SJCRH30 (cell line): Measurements from ENCODE around the gene DIS3L2. TPM values are rescaled to one million over a fixed set of nuclear protein-coding genes. Genes with fewer than 3 reads are reported as not detected.

Experiments used
- DNase-seq, 2 experiments: peaks; one replicate each; pipeline ENCODE4 v3.0.0-alpha.2; 2015 to 2020
- H3K27ac ChIP-seq: fragments of 250-450 bp; sonication (Bioruptor Pico); 2 replicates; pipeline ENCODE4 v1.5.1; 2020; ENCODE audit warnings: mild to moderate bottlenecking, moderate library complexity
- H3K27me3 ChIP-seq: fragments of 250-450 bp; sonication (Bioruptor Pico); 2 replicates; pipeline ENCODE4 v1.5.1; 2020; ENCODE audit warnings: mild to moderate bottlenecking, moderate library complexity
- H3K36me3 ChIP-seq: fragments of 250-450 bp; sonication (Bioruptor Pico); 2 replicates; pipeline ENCODE4 v1.5.1; 2020; ENCODE audit warnings: mild to moderate bottlenecking, moderate library complexity
- H3K4me1 ChIP-seq: fragments of 250-450 bp; sonication (Bioruptor Pico); 2 replicates; pipeline ENCODE4 v1.5.1; 2020; ENCODE audit warnings: mild to moderate bottlenecking, moderate library complexity
- H3K4me3 ChIP-seq: fragments of 250-450 bp; sonication (Bioruptor Pico); 2 replicates; pipeline ENCODE4 v1.5.1; 2020; ENCODE audit warnings: mild to moderate bottlenecking, moderate library complexity
- H3K9me3 ChIP-seq: fragments of 250-450 bp; sonication (Bioruptor Pico); replicated peaks from 2 replicates; pipeline ENCODE4 v1.5.1; 2020; ENCODE audit warnings: mild to moderate bottlenecking, moderate library complexity
- total RNA-seq: library from RNA; depleted of rRNA; stranded (reverse); fragments of >200 nt; shearing (Covaris generic); gene quantifications from 2 replicates; pipeline ENCODE4 v1.2.3, GENCODE V29; 2014

DIS3L2 gene
- total RNA-seq, 1 experiment from 2014 or later, result 33.2 TPM

GRCh38 chr2:232216028-232216427 is 254.5 kb downstream of the DIS3L2 start:
- H3K27me3 ChIP-seq, result no peaks in the 10 kb centered on the region
- H3K27ac ChIP-seq, result no peak overlapping the region
- H3K4me1 ChIP-seq, result no peaks in the 10 kb centered on the region
- no peaks in the 10 kb centered on the region for H3K36me3 ChIP-seq
- no peaks in the 10 kb centered on the region for H3K9me3 ChIP-seq
- no peak overlapping the region for H3K4me3 ChIP-seq
- DNase-seq, result no peak

- H3K4me3 ChIP-seq, result no peak overlapping the region
- H3K9me3 ChIP-seq, result no peaks in the 10 kb centered on the region
- no peak overlapping the region for H3K27ac ChIP-seq
- H3K36me3 ChIP-seq, result no peaks in the 10 kb centered on the region
- no peak for DNase-seq
- H3K27me3 ChIP-seq, result no peaks in the 10 kb centered on the region
- no peaks in the 10 kb centered on the region for H3K4me1 ChIP-seq
Measured at GRCh38 chr2:232218778-232219495, 257.4 kb downstream of the DIS3L2 start.

- H3K27me3 ChIP-seq, result no peaks in the 10 kb centered on the region
- H3K4me3 ChIP-seq, result no peak overlapping the region
- no peaks in the 10 kb centered on the region for H3K4me1 ChIP-seq
- H3K9me3 ChIP-seq, result no peaks in the 10 kb centered on the region
- DNase-seq, result no peak
- no peak overlapping the region for H3K27ac ChIP-seq
- no peaks in the 10 kb centered on the region for H3K36me3 ChIP-seq
Measured at GRCh38 chr2:232219496-232219870, 258.0 kb downstream of the DIS3L2 start.

GRCh38 chr2:232219932-232220331 is 258.4 kb downstream of the DIS3L2 start:
- Histone ChIP-seq H3K4me1 (no peaks in the 10 kb centered on the region), H3K9me3 (no peaks in the 10 kb centered on the region), H3K27me3 (no peaks in the 10 kb centered on the region), H3K4me3 (no peak overlapping the region), H3K36me3 (no peaks in the 10 kb centered on the region), H3K27ac (no peak overlapping the region)
- DNase-seq, result no peak

GRCh38 chr2:232225429-232225828 is 263.9 kb downstream of the DIS3L2 start:
- Histone ChIP-seq H3K4me3 (no peak overlapping the region), H3K27ac (no peak overlapping the region), H3K27me3 (no peaks in the 10 kb centered on the region), H3K36me3 (no peaks in the 10 kb centered on the region), H3K4me1 (no peaks in the 10 kb centered on the region), H3K9me3 (no peaks in the 10 kb centered on the region)
- DNase-seq, result no peak

GRCh38 chr2:232225895-232226294 is 264.4 kb downstream of the DIS3L2 start:
- Histone ChIP-seq H3K9me3 (no peaks in the 10 kb centered on the region), H3K27ac (no peak overlapping the region), H3K36me3 (no peaks in the 10 kb centered on the region), H3K4me3 (no peak overlapping the region), H3K4me1 (no peaks in the 10 kb centered on the region), H3K27me3 (no peaks in the 10 kb centered on the region)
- DNase-seq, result no peak

- Histone ChIP-seq H3K27me3 (no peaks in the 10 kb centered on the region), H3K27ac (no peak overlapping the region), H3K9me3 (no peaks in the 10 kb centered on the region), H3K4me3 (no peak overlapping the region), H3K36me3 (no peaks in the 10 kb centered on the region), H3K4me1 (no peaks in the 10 kb centered on the region)
- no peak for DNase-seq
Measured at GRCh38 chr2:232228332-232228731, 266.8 kb downstream of the DIS3L2 start.

- Histone ChIP-seq H3K4me3 (no peak overlapping the region), H3K27me3 (no peaks in the 10 kb centered on the region), H3K4me1 (no peaks in the 10 kb centered on the region), H3K27ac (no peak overlapping the region), H3K36me3 (no peaks in the 10 kb centered on the region), H3K9me3 (no peaks in the 10 kb centered on the region)
- DNase-seq, result no peak
Measured at GRCh38 chr2:232228971-232229894, 267.7 kb downstream of the DIS3L2 start.

- H3K36me3 ChIP-seq, result no peaks in the 10 kb centered on the region
- no peaks in the 10 kb centered on the region for H3K4me1 ChIP-seq
- H3K9me3 ChIP-seq, result no peaks in the 10 kb centered on the region
- no peak overlapping the region for H3K27ac ChIP-seq
- H3K4me3 ChIP-seq, result no peak overlapping the region
- no peaks in the 10 kb centered on the region for H3K27me3 ChIP-seq
- DNase-seq, result no peak
Measured at GRCh38 chr2:232229911-232230310, 268.4 kb downstream of the DIS3L2 start.

- Histone ChIP-seq H3K27ac (no peak overlapping the region), H3K4me1 (no peaks in the 10 kb centered on the region), H3K4me3 (no peak overlapping the region), H3K9me3 (no peaks in the 10 kb centered on the region), H3K36me3 (no peaks in the 10 kb centered on the region), H3K27me3 (no peaks in the 10 kb centered on the region)
- DNase-seq, result peak; percentile 30 to 55
Measured at GRCh38 chr2:232230560-232230959, 269.0 kb downstream of the DIS3L2 start.

- no peaks in the 10 kb centered on the region for H3K36me3 ChIP-seq
Measured at GRCh38 chr2:232231554-232231953, 270.0 kb downstream of the DIS3L2 start.

GRCh38 chr2:232232915-232233314 is 271.4 kb downstream of the DIS3L2 start:
- no peak for DNase-seq
- H3K36me3 ChIP-seq, result no peaks in the 10 kb centered on the region
- no peaks in the 10 kb centered on the region for H3K9me3 ChIP-seq
- H3K4me1 ChIP-seq, result peaks cover 4% of the 10 kb centered on the region
- H3K27me3 ChIP-seq, result no peaks in the 10 kb centered on the region
- no peak overlapping the region for H3K27ac ChIP-seq
- H3K4me3 ChIP-seq, result no peak overlapping the region

More at GRCh38 chr2:232231554-232231953, 270.0 kb downstream of the DIS3L2 start:
- Histone ChIP-seq H3K27ac (no peak overlapping the region), H3K27me3 (no peaks in the 10 kb centered on the region), H3K4me3 (no peak overlapping the region), H3K4me1 (no peaks in the 10 kb centered on the region), H3K9me3 (no peaks in the 10 kb centered on the region)
- no peak for DNase-seq

GRCh38 chr2:232234922-232235615 is 273.6 kb downstream of the DIS3L2 start:
- no peaks in the 10 kb centered on the region for H3K27me3 ChIP-seq
- H3K36me3 ChIP-seq, result no peaks in the 10 kb centered on the region
- DNase-seq, result no peak
- no peak overlapping the region for H3K27ac ChIP-seq
- H3K4me3 ChIP-seq, result no peak overlapping the region
- peaks cover 4% of the 10 kb centered on the region for H3K4me1 ChIP-seq
- no peaks in the 10 kb centered on the region for H3K9me3 ChIP-seq

- Histone ChIP-seq H3K36me3 (no peaks in the 10 kb centered on the region), H3K27ac (no peak overlapping the region)
- peak; percentile 10 to 29 for DNase-seq
Measured at GRCh38 chr2:232235716-232236115, 274.2 kb downstream of the DIS3L2 start.

GRCh38 chr2:232236200-232236599 is 274.7 kb downstream of the DIS3L2 start:
- no peak overlapping the region for H3K4me3 ChIP-seq
- no peaks in the 10 kb centered on the region for H3K27me3 ChIP-seq

More at GRCh38 chr2:232235716-232236115, 274.2 kb downstream of the DIS3L2 start:
- Histone ChIP-seq H3K27me3 (no peaks in the 10 kb centered on the region), H3K4me1 (peaks cover 4% of the 10 kb centered on the region), H3K4me3 (no peak overlapping the region), H3K9me3 (no peaks in the 10 kb centered on the region)

More at GRCh38 chr2:232236200-232236599, 274.7 kb downstream of the DIS3L2 start:
- Histone ChIP-seq H3K4me1 (peaks cover 4% of the 10 kb centered on the region), H3K27ac (no peak overlapping the region), H3K36me3 (no peaks in the 10 kb centered on the region), H3K9me3 (no peaks in the 10 kb centered on the region)
- no peak for DNase-seq
